ENCODE results near the gene AP1S2.

The AP1S2 gene

GRCh38 chrX:15815779-15816437 lies 38.7 kb downstream of the AP1S2 start:
- TF ChIP-seq CTCF (conservative IDR thresholded peaks at IDR 0.05; ENCODE audit: low read depth): no peak
- H3K27ac ChIP-seq: no peak overlapping the region
- DNase-seq (ENCODE audit: low spot score): no peak
- POLR2A ChIA-PET (ENCODE audit: low non-redundant PET): no interaction called here
- CTCF ChIA-PET: no interaction called here

GRCh38 chrX:15814771-15815365 lies 39.7 kb downstream of the AP1S2 start:
- no peak for DNase-seq (ENCODE audit: low spot score)
- no peak overlapping the region for H3K27ac ChIP-seq
- ChIA-PET POLR2A (ENCODE audit: low non-redundant PET) (no interaction called here), CTCF (no interaction called here)
- no peak for TF ChIP-seq CTCF (conservative IDR thresholded peaks at IDR 0.05; ENCODE audit: low read depth)

DNA sequence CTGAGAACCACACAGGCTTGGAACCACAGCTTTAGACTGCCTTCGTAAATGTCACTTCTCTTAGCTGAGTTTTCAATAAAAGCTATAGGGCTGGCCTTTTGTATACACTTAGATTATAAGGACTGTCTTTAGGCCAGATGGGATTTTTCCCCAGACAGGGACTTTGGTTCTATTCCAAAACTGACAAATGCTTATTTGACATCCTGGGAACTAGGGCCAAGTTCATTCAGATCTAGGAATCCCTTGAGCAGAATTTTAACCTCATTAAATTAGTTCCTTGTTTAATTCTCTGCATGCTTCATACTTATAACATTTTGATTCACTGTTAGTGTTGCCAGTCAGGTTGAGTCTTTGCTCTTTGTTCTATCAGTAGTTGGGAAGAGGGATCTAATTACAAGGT lies 41.2 kb downstream of the AP1S2 start:
- ChIA-PET POLR2A (ENCODE audit: low non-redundant PET) (no interaction called here), CTCF (no interaction called here)
- TF ChIP-seq CTCF (conservative IDR thresholded peaks at IDR 0.05; ENCODE audit: low read depth): no peak
- no peak for DNase-seq (ENCODE audit: low spot score)
- no peak overlapping the region for H3K27ac ChIP-seq

DNA sequence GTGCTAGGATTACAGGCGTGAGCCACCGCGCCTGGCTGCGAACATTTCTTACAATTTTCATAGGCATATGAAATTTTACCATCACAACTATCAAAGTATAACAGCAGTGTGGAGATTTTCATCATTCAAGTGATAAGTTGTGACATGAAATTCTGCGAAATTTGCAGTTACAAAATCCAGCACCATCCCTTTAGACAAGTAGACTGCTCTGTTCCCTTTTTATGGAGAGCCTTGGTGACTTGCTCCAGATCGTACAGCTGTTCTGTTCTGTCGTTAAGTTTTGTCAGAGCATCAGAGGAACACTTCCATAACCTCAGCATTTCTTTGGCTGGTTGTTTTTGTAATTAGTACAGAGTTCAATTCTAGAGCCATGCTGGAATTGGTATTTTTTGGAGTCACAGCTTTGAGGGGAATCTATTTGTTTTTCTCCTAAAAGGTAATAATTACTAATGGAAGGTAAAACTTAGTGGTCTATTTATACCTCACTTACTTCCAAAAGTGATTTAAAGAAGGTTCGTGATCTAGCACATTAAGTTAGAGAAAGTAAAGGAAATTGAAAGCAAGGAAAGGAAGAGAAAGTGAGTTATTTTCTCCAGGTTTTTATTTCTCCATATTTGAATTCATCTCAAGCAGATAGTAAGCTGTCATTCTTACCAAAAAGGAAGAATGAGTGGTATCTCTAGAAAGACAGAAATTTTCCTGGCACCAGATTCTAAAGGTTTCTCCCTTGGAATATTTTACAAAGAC lies 42.2 kb downstream of the AP1S2 start:
- POLR2A ChIA-PET (ENCODE audit: low non-redundant PET): no interaction called here

GRCh38 chrX:15808254-15808653 lies 46.4 kb downstream of the AP1S2 start:
- DNase-seq (ENCODE audit: low spot score): no peak
- CTCF ChIA-PET: no interaction called here
- H3K27ac ChIP-seq: no peak overlapping the region
- no peak for TF ChIP-seq CTCF (conservative IDR thresholded peaks at IDR 0.05; ENCODE audit: low read depth)
- POLR2A ChIA-PET (ENCODE audit: low non-redundant PET): no interaction called here

More for the DNA sequence above, 42.2 kb downstream of the AP1S2 start:
- no peak overlapping the region for H3K27ac ChIP-seq
- no peak for TF ChIP-seq CTCF (conservative IDR thresholded peaks at IDR 0.05; ENCODE audit: low read depth)
- no peak for DNase-seq (ENCODE audit: low spot score)
- CTCF ChIA-PET: no interaction called here

GRCh38 chrX:15804563-15804962 lies 50.0 kb downstream of the AP1S2 start:
- no peak overlapping the region for H3K27ac ChIP-seq
- TF ChIP-seq CTCF (conservative IDR thresholded peaks at IDR 0.05; ENCODE audit: low read depth): no peak
- ChIA-PET POLR2A (ENCODE audit: low non-redundant PET) (no interaction called here), CTCF (no interaction called here)
- no peak for DNase-seq (ENCODE audit: low spot score)

All from RWPE1 (cell line).